SK-N-SH treated with all-trans-retinoic acid at 6 μM for 48 hours (cell line): ENCODE data around the gene HDAC4.

ENCODE experiments used
- ATAC-seq: fragments of 200-7000 bp; cut with Tn5 transposase; 3 replicates; pipeline ENCODE4 v1.9.1; 2020; ENCODE audit warnings: mild to moderate bottlenecking, moderate library complexity
- ARNTL ChIP-seq: fragments of 450-650 bp; formaldehyde crosslinking; IDR thresholded peaks from 2 replicates; pipeline ENCODE4 v1.5.0; 2020; ENCODE audit warnings: low read depth, mild to moderate bottlenecking, moderate library complexity, borderline replicate concordance
- BACH2 ChIP-seq: fragments of 250-450 bp; sonication (Bioruptor Pico); IDR thresholded peaks from 2 replicates; pipeline ENCODE4 v1.9.0; 2021; ENCODE audit warnings: mild to moderate bottlenecking, borderline replicate concordance
- CSDC2 ChIP-seq: fragments of 250-450 bp; sonication (Bioruptor Pico); IDR thresholded peaks from 2 replicates; pipeline ENCODE4 v1.5.0; 2020; ENCODE audit warnings: mild to moderate bottlenecking, moderate library complexity
- ESRRG ChIP-seq: fragments of 250-450 bp; sonication (Bioruptor Pico); IDR thresholded peaks from 2 replicates; pipeline ENCODE4 v1.6.1; 2021; ENCODE audit warnings: mild to moderate bottlenecking
- GLIS3 ChIP-seq: fragments of 250-450 bp; sonication (Bioruptor Pico); IDR thresholded peaks from 2 replicates; pipeline ENCODE4 v1.5.0; 2020; ENCODE audit warnings: mild to moderate bottlenecking, moderate library complexity
- ISL1 ChIP-seq: fragments of 250-450 bp; sonication (Bioruptor Pico); IDR thresholded peaks from 2 replicates; pipeline ENCODE4 v2.1.2; 2022; ENCODE audit warnings: mild to moderate bottlenecking, moderate library complexity
- OSR1 ChIP-seq: fragments of 250-450 bp; sonication (Bioruptor Pico); IDR thresholded peaks from 2 replicates; pipeline ENCODE4 v1.8.0; 2022; ENCODE audit warnings: moderate library complexity, mild to moderate bottlenecking, inconsistent platforms
- PPARA ChIP-seq: fragments of 250-450 bp; sonication (Bioruptor Pico); IDR thresholded peaks from 2 replicates; pipeline ENCODE4 v1.5.0; 2020; ENCODE audit warnings: mild to moderate bottlenecking, borderline replicate concordance
- RARB ChIP-seq: fragments of 250-450 bp; sonication (Bioruptor Pico); IDR thresholded peaks from 2 replicates; pipeline ENCODE4 v1.8.0; 2021; ENCODE audit warnings: mild to moderate bottlenecking, moderate library complexity
- SNAI2 ChIP-seq: fragments of 250-450 bp; sonication (Bioruptor Pico); IDR thresholded peaks from 2 replicates; pipeline ENCODE4 v1.5.0; 2020; ENCODE audit warnings: mild to moderate bottlenecking, moderate library complexity
- TOX ChIP-seq: fragments of 250-450 bp; sonication (Bioruptor Pico); IDR thresholded peaks from 2 replicates; pipeline ENCODE4 v1.8.0; 2021; ENCODE audit warnings: mild to moderate bottlenecking, moderate library complexity, borderline replicate concordance
- ZC3H10 ChIP-seq: fragments of 250-450 bp; sonication (Bioruptor Pico); IDR thresholded peaks from 2 replicates; pipeline ENCODE4 v1.5.1; 2021; ENCODE audit warnings: mild to moderate bottlenecking, moderate library complexity
- ZFP3 ChIP-seq: fragments of 250-450 bp; sonication (Bioruptor Pico); IDR thresholded peaks from 2 replicates; pipeline ENCODE4 v1.5.0; 2020; ENCODE audit warnings: mild to moderate bottlenecking, moderate library complexity
- ZFP30 ChIP-seq: fragments of 450-650 bp; formaldehyde crosslinking; IDR thresholded peaks from 2 replicates; pipeline ENCODE4 v1.5.0; 2022; ENCODE audit warnings: mild to moderate bottlenecking, moderate library complexity
- ZNF565 ChIP-seq: fragments of 450-650 bp; formaldehyde crosslinking; conservative IDR thresholded peaks from 2 replicates; pipeline ENCODE4 v1.5.0; 2020; ENCODE audit warnings: low read depth, mild to moderate bottlenecking, moderate library complexity
- ZNF70 ChIP-seq: fragments of 450-650 bp; formaldehyde crosslinking; IDR thresholded peaks from 2 replicates; pipeline ENCODE4 v1.5.0; 2020; ENCODE audit warnings: mild to moderate bottlenecking, moderate library complexity
- ZNF8 ChIP-seq: fragments of 450-650 bp; formaldehyde crosslinking; IDR thresholded peaks from 2 replicates; pipeline ENCODE4 v1.5.0; 2020; ENCODE audit warnings: mild to moderate bottlenecking, moderate library complexity
- TF ChIP-seq, protein P1 (sequence below): fragments of 250-450 bp; sonication (Bioruptor Pico); IDR thresholded peaks from 2 replicates; pipeline ENCODE4 v1.5.1; 2021; ENCODE audit warnings: mild to moderate bottlenecking, moderate library complexity
- TF ChIP-seq, protein P2 (sequence below): fragments of 250-450 bp; sonication (Bioruptor Pico); IDR thresholded peaks from 2 replicates; pipeline ENCODE4 v1.8.0; 2020; ENCODE audit warnings: mild to moderate bottlenecking, moderate library complexity, borderline replicate concordance
- TF ChIP-seq, protein P3 (sequence below): fragments of 250-450 bp; sonication (Bioruptor Pico); IDR thresholded peaks from 2 replicates; pipeline ENCODE4 v1.8.0; 2021; ENCODE audit warnings: low read depth, mild to moderate bottlenecking, moderate library complexity, borderline replicate concordance
- TF ChIP-seq, protein P4 (sequence below): fragments of 250-450 bp; sonication (Bioruptor Pico); IDR thresholded peaks from 2 replicates; pipeline ENCODE4 v1.5.0; 2020; ENCODE audit warnings: mild to moderate bottlenecking, moderate library complexity

Gene HDAC4

GRCh38 chr2:239300871-239301735 is 99.7 kb downstream of the HDAC4 start:
- TF ChIP-seq ZNF8 (CRISPR knock-in tag) (no peak), PPARA (no peak), ZFP30 (no peak), TOX (no peak)
- ATAC-seq, result no peak

DNA sequence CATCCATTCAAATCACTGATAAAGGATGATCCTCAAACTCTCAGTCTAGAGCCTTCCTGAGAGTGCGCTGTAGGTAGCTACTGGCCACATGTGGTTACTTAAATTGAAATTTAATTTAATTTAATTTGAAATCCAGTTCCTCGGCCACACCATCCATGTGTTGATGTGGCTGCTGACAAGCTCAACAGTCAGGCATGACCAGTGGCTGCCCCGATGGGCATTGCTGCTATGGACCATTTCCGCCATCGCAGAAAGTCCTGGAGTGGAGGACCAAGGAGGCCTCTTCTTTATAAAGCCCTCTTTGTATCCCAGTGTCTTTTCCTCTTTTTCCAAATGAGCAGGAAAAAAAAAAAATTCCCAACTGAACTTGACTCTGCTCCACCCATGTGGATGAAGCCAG is 100.6 kb downstream of the HDAC4 start:
- TF ChIP-seq ARNTL (CRISPR knock-in tag), result no peak
- ATAC-seq, result no peak

DNA sequence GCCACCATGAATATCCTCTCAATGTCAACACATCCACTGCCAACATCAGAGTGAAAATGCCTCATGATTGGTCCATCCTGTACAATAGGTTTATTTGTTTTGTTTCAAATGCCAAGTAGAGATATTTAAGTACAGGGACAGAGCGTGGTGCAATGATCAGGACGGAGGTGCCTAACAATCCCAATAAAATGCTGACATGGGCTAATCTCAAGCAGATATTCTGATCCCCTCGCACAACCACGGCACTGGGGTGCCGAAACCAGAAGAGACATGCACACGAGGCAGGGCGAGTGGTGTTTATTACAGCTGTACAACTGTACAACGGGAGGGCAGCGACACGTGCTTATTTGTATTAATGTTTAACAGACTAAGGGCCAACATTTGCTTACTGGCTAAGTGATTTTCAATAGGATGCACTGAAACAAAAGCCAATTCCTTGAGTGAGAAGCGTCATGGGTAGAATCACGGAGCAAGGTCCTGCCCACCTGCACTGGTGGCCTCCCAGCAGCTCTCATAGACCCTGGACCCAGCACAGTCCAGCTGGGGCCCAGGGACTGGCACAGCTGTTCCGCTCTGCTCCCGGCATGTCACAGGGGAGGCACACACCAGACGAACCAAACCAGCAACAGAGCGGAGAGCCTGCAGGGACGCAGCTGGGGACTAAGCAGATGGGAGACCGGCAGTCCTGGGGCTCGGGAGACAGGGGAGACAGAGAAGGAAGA is 101.4 kb downstream of the HDAC4 start:
- TF ChIP-seq ZFP30 (no peak), ESRRG (no peak), ARNTL (CRISPR knock-in tag) (no peak), ZFP3 (no peak), ZC3H10 (CRISPR knock-in tag) (no peak), SNAI2 (CRISPR knock-in tag) (no peak), GLIS3 (CRISPR knock-in tag) (no peak), CSDC2 (CRISPR knock-in tag) (no peak), PPARA (no peak), ISL1 (CRISPR knock-in tag) (no peak)
- TF ChIP-seq, protein P1, sequence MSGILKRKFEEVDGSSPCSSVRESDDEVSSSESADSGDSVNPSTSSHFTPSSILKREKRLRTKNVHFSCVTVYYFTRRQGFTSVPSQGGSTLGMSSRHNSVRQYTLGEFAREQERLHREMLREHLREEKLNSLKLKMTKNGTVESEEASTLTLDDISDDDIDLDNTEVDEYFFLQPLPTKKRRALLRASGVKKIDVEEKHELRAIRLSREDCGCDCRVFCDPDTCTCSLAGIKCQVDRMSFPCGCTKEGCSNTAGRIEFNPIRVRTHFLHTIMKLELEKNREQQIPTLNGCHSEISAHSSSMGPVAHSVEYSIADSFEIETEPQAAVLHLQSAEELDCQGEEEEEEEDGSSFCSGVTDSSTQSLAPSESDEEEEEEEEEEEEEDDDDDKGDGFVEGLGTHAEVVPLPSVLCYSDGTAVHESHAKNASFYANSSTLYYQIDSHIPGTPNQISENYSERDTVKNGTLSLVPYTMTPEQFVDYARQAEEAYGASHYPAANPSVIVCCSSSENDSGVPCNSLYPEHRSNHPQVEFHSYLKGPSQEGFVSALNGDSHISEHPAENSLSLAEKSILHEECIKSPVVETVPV, result no peak
- TF ChIP-seq, protein P2, sequence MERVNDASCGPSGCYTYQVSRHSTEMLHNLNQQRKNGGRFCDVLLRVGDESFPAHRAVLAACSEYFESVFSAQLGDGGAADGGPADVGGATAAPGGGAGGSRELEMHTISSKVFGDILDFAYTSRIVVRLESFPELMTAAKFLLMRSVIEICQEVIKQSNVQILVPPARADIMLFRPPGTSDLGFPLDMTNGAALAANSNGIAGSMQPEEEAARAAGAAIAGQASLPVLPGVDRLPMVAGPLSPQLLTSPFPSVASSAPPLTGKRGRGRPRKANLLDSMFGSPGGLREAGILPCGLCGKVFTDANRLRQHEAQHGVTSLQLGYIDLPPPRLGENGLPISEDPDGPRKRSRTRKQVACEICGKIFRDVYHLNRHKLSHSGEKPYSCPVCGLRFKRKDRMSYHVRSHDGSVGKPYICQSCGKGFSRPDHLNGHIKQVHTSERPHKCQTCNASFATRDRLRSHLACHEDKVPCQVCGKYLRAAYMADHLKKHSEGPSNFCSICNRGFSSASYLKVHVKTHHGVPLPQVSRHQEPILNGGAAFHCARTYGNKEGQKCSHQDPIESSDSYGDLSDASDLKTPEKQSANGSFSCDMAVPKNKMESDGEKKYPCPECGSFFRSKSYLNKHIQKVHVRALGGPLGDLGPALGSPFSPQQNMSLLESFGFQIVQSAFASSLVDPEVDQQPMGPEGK (CRISPR knock-in tag), result no peak
- TF ChIP-seq, all 23 proteins: peak for 0
- no peak for ATAC-seq

- TF ChIP-seq RARB (CRISPR knock-in tag), result no peak
- TF ChIP-seq, protein P1, result no peak
- TF ChIP-seq CSDC2 (CRISPR knock-in tag), result no peak
- TF ChIP-seq, protein P3, sequence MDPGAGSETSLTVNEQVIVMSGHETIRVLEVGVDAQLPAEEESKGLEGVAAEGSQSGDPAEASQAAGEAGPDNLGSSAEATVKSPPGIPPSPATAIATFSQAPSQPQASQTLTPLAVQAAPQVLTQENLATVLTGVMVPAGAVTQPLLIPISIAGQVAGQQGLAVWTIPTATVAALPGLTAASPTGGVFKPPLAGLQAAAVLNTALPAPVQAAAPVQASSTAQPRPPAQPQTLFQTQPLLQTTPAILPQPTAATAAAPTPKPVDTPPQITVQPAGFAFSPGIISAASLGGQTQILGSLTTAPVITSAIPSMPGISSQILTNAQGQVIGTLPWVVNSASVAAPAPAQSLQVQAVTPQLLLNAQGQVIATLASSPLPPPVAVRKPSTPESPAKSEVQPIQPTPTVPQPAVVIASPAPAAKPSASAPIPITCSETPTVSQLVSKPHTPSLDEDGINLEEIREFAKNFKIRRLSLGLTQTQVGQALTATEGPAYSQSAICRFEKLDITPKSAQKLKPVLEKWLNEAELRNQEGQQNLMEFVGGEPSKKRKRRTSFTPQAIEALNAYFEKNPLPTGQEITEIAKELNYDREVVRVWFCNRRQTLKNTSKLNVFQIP, result no peak
- no peak for TF ChIP-seq GLIS3 (CRISPR knock-in tag)
- TF ChIP-seq, protein P2 (CRISPR knock-in tag), result no peak
- TF ChIP-seq SNAI2 (CRISPR knock-in tag), result no peak
- TF ChIP-seq ARNTL (CRISPR knock-in tag), result no peak
- TF ChIP-seq ISL1 (CRISPR knock-in tag), result no peak
- TF ChIP-seq ZC3H10 (CRISPR knock-in tag), result no peak
- no peak for TF ChIP-seq OSR1 (CRISPR knock-in tag)
- no peak for TF ChIP-seq BACH2 (CRISPR knock-in tag)
- TF ChIP-seq ZNF70 (CRISPR knock-in tag), result no peak
- no peak for TF ChIP-seq ZFP3
- no peak for TF ChIP-seq ZNF565 (CRISPR knock-in tag)
- TF ChIP-seq ESRRG, result no peak
- TF ChIP-seq, protein P4, sequence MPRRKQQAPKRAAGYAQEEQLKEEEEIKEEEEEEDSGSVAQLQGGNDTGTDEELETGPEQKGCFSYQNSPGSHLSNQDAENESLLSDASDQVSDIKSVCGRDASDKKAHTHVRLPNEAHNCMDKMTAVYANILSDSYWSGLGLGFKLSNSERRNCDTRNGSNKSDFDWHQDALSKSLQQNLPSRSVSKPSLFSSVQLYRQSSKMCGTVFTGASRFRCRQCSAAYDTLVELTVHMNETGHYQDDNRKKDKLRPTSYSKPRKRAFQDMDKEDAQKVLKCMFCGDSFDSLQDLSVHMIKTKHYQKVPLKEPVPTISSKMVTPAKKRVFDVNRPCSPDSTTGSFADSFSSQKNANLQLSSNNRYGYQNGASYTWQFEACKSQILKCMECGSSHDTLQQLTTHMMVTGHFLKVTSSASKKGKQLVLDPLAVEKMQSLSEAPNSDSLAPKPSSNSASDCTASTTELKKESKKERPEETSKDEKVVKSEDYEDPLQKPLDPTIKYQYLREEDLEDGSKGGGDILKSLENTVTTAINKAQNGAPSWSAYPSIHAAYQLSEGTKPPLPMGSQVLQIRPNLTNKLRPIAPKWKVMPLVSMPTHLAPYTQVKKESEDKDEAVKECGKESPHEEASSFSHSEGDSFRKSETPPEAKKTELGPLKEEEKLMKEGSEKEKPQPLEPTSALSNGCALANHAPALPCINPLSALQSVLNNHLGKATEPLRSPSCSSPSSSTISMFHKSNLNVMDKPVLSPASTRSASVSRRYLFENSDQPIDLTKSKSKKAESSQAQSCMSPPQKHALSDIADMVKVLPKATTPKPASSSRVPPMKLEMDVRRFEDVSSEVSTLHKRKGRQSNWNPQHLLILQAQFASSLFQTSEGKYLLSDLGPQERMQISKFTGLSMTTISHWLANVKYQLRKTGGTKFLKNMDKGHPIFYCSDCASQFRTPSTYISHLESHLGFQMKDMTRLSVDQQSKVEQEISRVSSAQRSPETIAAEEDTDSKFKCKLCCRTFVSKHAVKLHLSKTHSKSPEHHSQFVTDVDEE (CRISPR knock-in tag), result no peak
- no peak for TF ChIP-seq PPARA
- no peak for TF ChIP-seq TOX
- no peak for ATAC-seq
These were observed 102.6 kb downstream of the HDAC4 start for GRCh38 chr2:239298116-239298804.
